ENCODE data around the gene LETM1.

LETM1 gene

GRCh38 chr4:1856071-1856942 lies at the start of gene LETM1:
Gene LETM1, minus strand, starts transcription at chr4:1856156. Its CDS starts 206 bp downstream, at chr4:1855950.
- peak; percentile 95 for DNase-seq

DNA sequence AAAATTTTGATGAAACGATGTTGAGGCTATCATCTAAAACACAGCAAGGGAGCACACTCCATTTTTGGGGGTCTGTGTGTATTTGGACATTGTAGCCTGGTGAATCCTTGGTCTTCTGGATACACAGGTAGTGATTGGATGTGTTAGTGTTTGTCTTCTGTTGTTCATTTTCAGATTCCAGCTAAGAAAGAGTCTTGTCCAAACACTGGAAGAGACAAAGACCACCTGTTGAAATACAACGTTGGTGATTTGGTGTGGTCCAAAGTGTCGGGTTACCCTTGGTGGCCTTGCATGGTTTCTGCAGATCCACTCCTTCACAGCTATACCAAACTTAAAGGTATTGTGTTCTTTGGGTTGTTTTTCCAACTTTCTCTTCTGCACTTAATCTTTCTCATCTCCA lies 48.1 kb upstream of the LETM1 start:
- DNase-seq, result no peak

GRCh38 chr4:1903035-1903434 lies 47.1 kb upstream of the LETM1 start:
- no peak for DNase-seq

GRCh38 chr4:1902243-1902642 lies 46.3 kb upstream of the LETM1 start:
- DNase-seq, result no peak

- no peak for DNase-seq
Measured at GRCh38 chr4:1901127-1901526, 45.2 kb upstream of the LETM1 start.

GRCh38 chr4:1900624-1901023 lies 44.7 kb upstream of the LETM1 start:
- DNase-seq, result no peak

GRCh38 chr4:1900087-1900433 lies 44.1 kb upstream of the LETM1 start:
- no peak for DNase-seq

GRCh38 chr4:1899149-1900086 lies 43.5 kb upstream of the LETM1 start:
- peak; percentile 76 for DNase-seq

- no peak for DNase-seq
Measured at GRCh38 chr4:1898681-1899080, 42.7 kb upstream of the LETM1 start.

GRCh38 chr4:1898007-1898406 lies 42.1 kb upstream of the LETM1 start:
- DNase-seq, result no peak

- no peak for DNase-seq
Measured at GRCh38 chr4:1896658-1896991, 40.7 kb upstream of the LETM1 start.

- no peak for DNase-seq
Measured at GRCh38 chr4:1895971-1896657, 40.2 kb upstream of the LETM1 start.

DNA sequence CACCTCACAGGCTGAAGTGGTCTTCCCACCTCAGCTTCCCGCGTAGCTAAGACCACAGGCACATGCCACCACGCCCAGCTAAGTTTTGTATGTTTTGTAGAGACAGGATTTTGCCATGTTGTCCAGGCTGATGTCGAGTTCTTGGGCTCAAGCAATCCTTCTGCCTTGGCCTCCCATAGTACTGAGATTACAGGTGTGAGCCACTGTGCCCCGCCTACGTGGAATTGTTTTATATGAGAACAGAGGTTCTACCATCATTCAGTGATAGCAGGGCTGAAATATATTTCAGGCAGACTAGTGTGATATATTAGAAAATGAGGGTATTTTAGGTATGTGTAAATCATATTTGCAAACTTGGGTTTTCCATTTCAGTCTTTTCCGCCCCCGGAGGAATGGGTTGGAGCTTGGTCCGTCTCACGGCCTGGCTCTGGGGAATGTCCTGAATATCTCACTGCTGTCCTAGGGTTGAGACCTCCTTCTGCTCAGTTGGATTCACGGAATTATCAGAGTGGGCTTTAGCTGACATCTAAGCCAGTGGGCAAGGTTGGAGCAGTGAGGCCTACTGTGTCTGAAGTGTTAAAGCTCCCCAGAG lies 35.1 kb upstream of the LETM1 start:
- no peak for DNase-seq

DNA sequence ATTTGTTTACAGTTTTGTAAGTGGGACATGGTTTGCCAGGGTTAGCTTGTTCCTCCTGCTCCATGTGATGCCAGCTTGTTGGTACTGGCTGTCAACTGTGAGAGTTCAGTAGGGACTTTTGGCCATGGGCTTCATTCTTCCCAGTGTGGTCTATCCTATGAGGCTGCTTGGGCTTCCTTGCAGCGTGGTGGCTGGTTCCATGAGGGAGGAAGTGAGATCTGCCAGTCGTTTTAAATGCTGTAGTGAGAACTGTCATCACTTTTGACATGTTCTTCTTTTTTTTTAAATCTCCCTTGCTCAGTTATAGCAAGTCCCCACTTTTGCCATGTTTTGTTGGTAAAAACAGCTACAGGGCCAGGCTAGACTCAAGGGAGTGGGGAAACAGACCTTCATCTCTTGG lies 31.1 kb upstream of the LETM1 start:
- no peak for DNase-seq

- DNase-seq, result no peak
Measured at GRCh38 chr4:1885414-1885813, 29.5 kb upstream of the LETM1 start.

GRCh38 chr4:1883583-1883982 lies 27.6 kb upstream of the LETM1 start:
- DNase-seq, result no peak

- DNase-seq, result no peak
Measured at GRCh38 chr4:1882850-1883271, 26.9 kb upstream of the LETM1 start.

- DNase-seq, result no peak
Measured at GRCh38 chr4:1880332-1880731, 24.4 kb upstream of the LETM1 start.

- no peak for DNase-seq
Measured at GRCh38 chr4:1879485-1879884, 23.5 kb upstream of the LETM1 start.

DNA sequence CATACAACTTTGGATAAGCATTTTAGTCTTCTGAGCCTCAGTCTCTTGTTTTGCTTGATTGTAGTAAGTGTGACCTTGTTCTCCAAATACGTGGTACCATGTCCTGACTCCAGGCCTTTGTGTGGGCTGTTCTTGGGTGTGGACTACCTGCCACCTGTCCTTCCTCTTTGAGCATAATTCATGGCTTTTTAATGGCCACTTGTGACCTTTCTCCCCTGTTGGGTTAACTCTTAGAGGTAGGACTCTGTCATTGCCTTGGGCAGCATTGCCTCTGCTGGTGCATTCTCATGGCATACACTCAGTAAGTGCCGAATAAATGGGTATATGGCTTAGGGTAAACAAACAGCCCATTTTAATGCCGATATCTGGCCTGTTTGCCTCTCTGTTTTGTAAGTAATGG lies 18.2 kb upstream of the LETM1 start:
- DNase-seq, result no peak

DNA sequence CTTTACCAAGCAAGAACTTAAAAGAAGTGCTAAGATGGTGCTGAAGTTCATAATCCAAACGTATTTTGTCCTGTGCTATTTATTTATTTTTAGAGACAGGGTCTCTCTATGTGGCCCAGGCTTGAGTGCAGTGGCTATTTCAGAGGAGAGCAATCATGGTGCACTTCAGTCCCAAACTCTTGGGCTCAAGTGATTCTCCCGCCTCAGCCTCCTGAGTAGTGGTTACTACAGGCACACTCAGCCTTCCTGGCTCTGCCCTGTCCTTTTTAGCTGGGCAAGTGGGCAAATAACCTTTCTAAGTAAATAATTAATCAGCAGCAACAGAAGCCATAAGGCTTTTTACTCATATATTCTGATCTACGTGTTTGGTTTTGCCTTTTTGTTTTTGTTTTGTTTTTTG lies 17.8 kb upstream of the LETM1 start:
- DNase-seq, result no peak

DNA sequence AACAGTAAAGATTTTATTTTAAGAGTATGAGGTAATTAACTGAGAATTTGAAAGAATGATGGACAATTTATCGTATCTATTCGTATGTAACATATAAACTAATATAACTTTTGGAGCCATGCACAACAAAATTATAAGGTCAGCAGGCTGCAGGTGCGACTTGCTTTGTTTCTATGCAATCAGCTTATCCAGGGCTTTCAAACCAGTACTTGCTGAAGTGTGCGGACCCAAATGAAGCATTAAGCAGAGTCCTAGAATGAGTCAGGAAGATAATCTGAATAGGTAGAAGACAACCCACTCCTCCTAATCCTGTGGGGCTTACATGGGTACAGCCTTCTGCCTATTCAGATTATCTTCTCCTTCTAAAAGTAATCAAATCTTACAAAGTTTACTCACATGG lies 17.3 kb upstream of the LETM1 start:
- no peak for DNase-seq

GRCh38 chr4:1872870-1873269 lies 16.9 kb upstream of the LETM1 start:
- peak; percentile 86 for DNase-seq

Data from fibroblast of skin of right biceps (primary cell).